ENCODE measurements around the gene EID2. TPM values are rescaled to one million over a fixed set of nuclear protein-coding genes. Genes with fewer than 3 reads are reported as not detected.

The EID2 gene
- total RNA-seq, 2 experiments from 2014 or later, result 14.8 to 15.2 TPM

- no peak for DNase-seq
- H3K27me3 Mint-ChIP-seq, result no peaks in the 10 kb centered on the region
- ChIA-PET CTCF (interaction anchor here (1.5 to 4.7 kb wide), 2 partner anchors 11 to 121 kb away, joined by 4 to 54 read pairs; no protein-coding TSS in a partner anchor), POLR2A (no interaction called here)
- H3K27ac Mint-ChIP-seq, result no peak overlapping the region
- H3K36me3 Mint-ChIP-seq (ENCODE audit: low read depth), result no peaks in the 10 kb centered on the region
- no peaks in the 10 kb centered on the region for H3K9me3 Mint-ChIP-seq
- no peak overlapping the region for H3K4me3 Mint-ChIP-seq
- H3K4me1 Mint-ChIP-seq, result peaks cover 30% of the 10 kb centered on the region
These were observed 13.2 kb upstream of the EID2 start for GRCh38 chr19:39553082-39553652.

- CTCF ChIA-PET, result interaction anchor here (0.9 to 4.7 kb wide), 3 partner anchors 8 to 124 kb away, joined by 3 to 54 read pairs (median 9); no protein-coding TSS in a partner anchor
- H3K27me3 Mint-ChIP-seq, result no peaks in the 10 kb centered on the region
- no peak overlapping the region for H3K27ac Mint-ChIP-seq
These were observed 10.2 kb upstream of the EID2 start for GRCh38 chr19:39550197-39550596.

GRCh38 chr19:39546599-39546998 lies 6.6 kb upstream of the EID2 start:
- Mint-ChIP-seq H3K36me3 (ENCODE audit: low read depth) (no peaks in the 10 kb centered on the region), H3K4me3 (no peak overlapping the region), H3K27ac (no peak overlapping the region), H3K4me1 (peaks cover 33% of the 10 kb centered on the region), H3K9me3 (no peaks in the 10 kb centered on the region), H3K27me3 (no peaks in the 10 kb centered on the region)
- CTCF ChIA-PET, result interaction anchor here (0.9 to 1.7 kb wide), 2 partner anchors 125 to 298 kb away, joined by 3 to 5 read pairs; no protein-coding TSS in a partner anchor
- DNase-seq, result no peak
- POLR2A ChIA-PET, result no interaction called here

More at GRCh38 chr19:39550197-39550596, 10.2 kb upstream of the EID2 start:
- DNase-seq, result no peak
- Mint-ChIP-seq H3K4me1 (peaks cover 27% of the 10 kb centered on the region), H3K9me3 (no peaks in the 10 kb centered on the region), H3K4me3 (no peak overlapping the region), H3K36me3 (ENCODE audit: low read depth) (no peaks in the 10 kb centered on the region)
- POLR2A ChIA-PET, result no interaction called here

GRCh38 chr19:39544911-39545310 lies 5.0 kb upstream of the EID2 start:
- Mint-ChIP-seq H3K9me3 (no peaks in the 10 kb centered on the region), H3K27ac (peak overlapping the region; percentile 71), H3K4me3 (no peak overlapping the region), H3K36me3 (ENCODE audit: low read depth) (peaks cover 3% of the 10 kb centered on the region), H3K27me3 (no peaks in the 10 kb centered on the region), H3K4me1 (peaks cover 38% of the 10 kb centered on the region)
- CTCF ChIA-PET, result interaction anchor here (1.1 to 1.7 kb wide), 2 partner anchors 13 to 299 kb away, joined by 3 to 5 read pairs; partner anchors contain the start of gene EID2B
- POLR2A ChIA-PET, result interaction anchor here (0.7 to 1.0 kb wide), 3 partner anchors 12 to 101 kb away, joined by 3 to 4 read pairs (median 3); partner anchors contain the start of genes EID2B and SUPT5H
- DNase-seq, result no peak

- Mint-ChIP-seq H3K27me3 (no peaks in the 10 kb centered on the region), H3K36me3 (ENCODE audit: low read depth) (peaks cover 4% of the 10 kb centered on the region), H3K27ac (peak overlapping the region; percentile 71), H3K4me3 (no peak overlapping the region), H3K9me3 (no peaks in the 10 kb centered on the region), H3K4me1 (peaks cover 38% of the 10 kb centered on the region)
- ChIA-PET POLR2A (interaction anchor here (1.0 kb wide), 2 partner anchors 99 to 100 kb away, joined by 3 to 4 read pairs; partner anchors contain the start of gene SUPT5H), CTCF (interaction anchor here (1.1 kb wide), 2 partner anchors 12 kb away, joined by 3 to 4 read pairs; partner anchors contain the start of gene EID2B)
- no peak for DNase-seq
These were observed 4.4 kb upstream of the EID2 start for GRCh38 chr19:39544226-39544903.

- H3K27ac Mint-ChIP-seq, result no peak overlapping the region
- POLR2A ChIA-PET, result interaction anchor here (1.2 kb wide), 1 partner anchor 98 kb away, joined by 3 read pairs; the partner anchor contains the start of gene SUPT5H
- no peak overlapping the region for H3K4me3 Mint-ChIP-seq
These were observed 3.5 kb upstream of the EID2 start for GRCh38 chr19:39543477-39543857.

GRCh38 chr19:39542206-39542605 lies 2.2 kb upstream of the EID2 start:
- ChIA-PET CTCF (interaction anchor here (0.6 to 1.8 kb wide), 5 partner anchors 9 to 663 kb away, joined by 3 to 8 read pairs (median 4); no protein-coding TSS in a partner anchor), POLR2A (interaction anchor here (1.6 to 2.3 kb wide), 2 partner anchors 10 to 106 kb away, joined by 5 to 6 read pairs; partner anchors contain the start of genes EID2B and RPS16)
- DNase-seq, result no peak

More at GRCh38 chr19:39543477-39543857, 3.5 kb upstream of the EID2 start:
- DNase-seq, result no peak
- Mint-ChIP-seq H3K36me3 (ENCODE audit: low read depth) (peaks cover 4% of the 10 kb centered on the region), H3K9me3 (no peaks in the 10 kb centered on the region), H3K27me3 (no peaks in the 10 kb centered on the region), H3K4me1 (peaks cover 45% of the 10 kb centered on the region)
- CTCF ChIA-PET, result interaction anchor here (1.1 to 1.8 kb wide), 2 partner anchors 11 to 103 kb away, joined by 4 to 8 read pairs; partner anchors contain the start of gene EID2B

GRCh38 chr19:39540333-39540673 lies 342 bp upstream of the EID2 start:
- Mint-ChIP-seq H3K27me3 (no peaks in the 10 kb centered on the region), H3K4me3 (peak overlapping the region; percentile 94), H3K9me3 (no peaks in the 10 kb centered on the region), H3K27ac (peak overlapping the region; percentile 89), H3K4me1 (peaks cover 56% of the 10 kb centered on the region), H3K36me3 (ENCODE audit: low read depth) (peaks cover 11% of the 10 kb centered on the region)
- ChIA-PET CTCF (interaction anchor here (0.6 to 2.3 kb wide), 6 partner anchors 100 to 251 kb away, joined by 3 to 15 read pairs (median 4); partner anchors contain the start of gene SAMD4B), POLR2A (interaction anchor here (1.2 to 1.7 kb wide), 3 partner anchors 97 to 149 kb away, joined by 4 read pairs; partner anchors contain the start of genes MED29, PAF1 and RPS16)
- no peak for DNase-seq

More at GRCh38 chr19:39542206-39542605, 2.2 kb upstream of the EID2 start:
- H3K27me3 Mint-ChIP-seq, result no peaks in the 10 kb centered on the region
- no peak overlapping the region for H3K27ac Mint-ChIP-seq
- H3K36me3 Mint-ChIP-seq (ENCODE audit: low read depth), result peaks cover 8% of the 10 kb centered on the region
- no peak overlapping the region for H3K4me3 Mint-ChIP-seq
- H3K4me1 Mint-ChIP-seq, result peaks cover 56% of the 10 kb centered on the region
- no peaks in the 10 kb centered on the region for H3K9me3 Mint-ChIP-seq

GRCh38 chr19:39539165-39539517 lies 820 bp downstream of the EID2 start:
- Mint-ChIP-seq H3K9me3 (no peaks in the 10 kb centered on the region), H3K4me3 (peak overlapping the region; percentile 85), H3K27ac (peak overlapping the region; percentile 47), H3K27me3 (no peaks in the 10 kb centered on the region), H3K36me3 (ENCODE audit: low read depth) (peaks cover 11% of the 10 kb centered on the region), H3K4me1 (peaks cover 46% of the 10 kb centered on the region)
- ChIA-PET CTCF (interaction anchor here (0.6 to 2.3 kb wide), 7 partner anchors 12 to 253 kb away, joined by 3 to 15 read pairs (median 3); partner anchors contain the start of gene SAMD4B), POLR2A (interaction anchor here (0.6 to 1.7 kb wide), 9 partner anchors 57 to 148 kb away, joined by 3 to 8 read pairs (median 4); partner anchors contain the start of genes MED29, PAF1, RPS16 and SUPT5H)
- DNase-seq, result no peak

- no peaks in the 10 kb centered on the region for H3K27me3 Mint-ChIP-seq
- peaks cover 43% of the 10 kb centered on the region for H3K4me1 Mint-ChIP-seq
- H3K4me3 Mint-ChIP-seq, result no peak overlapping the region
- peaks cover 8% of the 10 kb centered on the region for H3K36me3 Mint-ChIP-seq (ENCODE audit: low read depth)
- no peak overlapping the region for H3K27ac Mint-ChIP-seq
- no peak for DNase-seq
- no peaks in the 10 kb centered on the region for H3K9me3 Mint-ChIP-seq
- CTCF ChIA-PET, result interaction anchor here (0.6 to 4.6 kb wide), 11 partner anchors 10 to 414 kb away, joined by 3 to 61 read pairs (median 4); partner anchors contain the start of genes PAF1, RPS16 and TIMM50
- POLR2A ChIA-PET, result interaction anchor here (0.9 to 2.2 kb wide), 5 partner anchors 15 to 136 kb away, joined by 3 to 10 read pairs (median 8); partner anchors contain the start of genes RPS16, SUPT5H and TIMM50
These were observed 6.2 kb downstream of the EID2 start for GRCh38 chr19:39533791-39534190.

GRCh38 chr19:39533003-39533512 lies 6.9 kb downstream of the EID2 start:
- H3K9me3 Mint-ChIP-seq, result no peaks in the 10 kb centered on the region

More at GRCh38 chr19:39533003-39533512, 6.9 kb downstream of the EID2 start:
- Mint-ChIP-seq H3K4me3 (peak overlapping the region; percentile 17), H3K27me3 (no peaks in the 10 kb centered on the region), H3K36me3 (ENCODE audit: low read depth) (peaks cover 9% of the 10 kb centered on the region), H3K4me1 (peaks cover 39% of the 10 kb centered on the region), H3K27ac (peak overlapping the region; percentile 75)
- ChIA-PET CTCF (interaction anchor here (0.7 to 4.6 kb wide), 17 partner anchors 11 to 413 kb away, joined by 3 to 61 read pairs (median 4); partner anchors contain the start of genes PAF1, RPS16 and TIMM50), POLR2A (interaction anchor here (1.0 to 2.2 kb wide), 13 partner anchors 9 to 141 kb away, joined by 3 to 17 read pairs (median 4); partner anchors contain the start of genes RPS16 and SUPT5H)
- DNase-seq, result no peak
